Fibroblast of villous mesenchyme (primary cell): ENCODE results near the gene CAAP1. TPM values are rescaled to one million over a fixed set of nuclear protein-coding genes. Genes with fewer than 3 reads are reported as not detected.
A peak's percentile ranks its signal among the peaks of the same experiment; 100 is the strongest.

ENCODE experiments used
- DNase-seq: peaks from one replicate; pipeline ENCODE4 v3.0.0-alpha.2; 2010; ENCODE audit warnings: low read depth
- H3K4me3 ChIP-seq: 2 replicates; pipeline ENCODE4 v1.5.1; 2011; ENCODE audit warnings: low read depth, mild to moderate bottlenecking, low read length
- CTCF ChIP-seq: IDR thresholded peaks from 2 replicates; pipeline ENCODE4 v1.5.1; 2012; ENCODE audit warnings: low read depth, mild to moderate bottlenecking, low read length; ENCODE audit not compliant: insufficient read depth
- total RNA-seq: library from RNA; depleted of rRNA; stranded (reverse); fragments of >200 nt; gene quantifications from 2 replicates; pipeline ENCODE4 v1.2.3, GENCODE V29; 2012

Gene CAAP1, protein sequence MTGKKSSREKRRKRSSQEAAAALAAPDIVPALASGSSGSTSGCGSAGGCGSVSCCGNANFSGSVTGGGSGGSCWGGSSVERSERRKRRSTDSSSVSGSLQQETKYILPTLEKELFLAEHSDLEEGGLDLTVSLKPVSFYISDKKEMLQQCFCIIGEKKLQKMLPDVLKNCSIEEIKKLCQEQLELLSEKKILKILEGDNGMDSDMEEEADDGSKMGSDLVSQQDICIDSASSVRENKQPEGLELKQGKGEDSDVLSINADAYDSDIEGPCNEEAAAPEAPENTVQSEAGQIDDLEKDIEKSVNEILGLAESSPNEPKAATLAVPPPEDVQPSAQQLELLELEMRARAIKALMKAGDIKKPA
- total RNA-seq: 17.4 and 29.4 TPM in 2 replicates

GRCh38 chr9:26892251-26893029 lies at the start of gene CAAP1:
Gene CAAP1 (minus strand): TSS chr9:26892802. CDS start chr9:26892715, 87 bp downstream.
- DNase-seq: peak; percentile 93
- peak within 1 kb of the TSS; percentile 94 for H3K4me3 ChIP-seq
- TF ChIP-seq CTCF: peak; percentile 38

- DNase-seq: no peak
- no peak overlapping the region for H3K4me3 ChIP-seq
- TF ChIP-seq CTCF: no peak
These were observed 48.2 kb upstream of the CAAP1 start for GRCh38 chr9:26940779-26941178.

DNA sequence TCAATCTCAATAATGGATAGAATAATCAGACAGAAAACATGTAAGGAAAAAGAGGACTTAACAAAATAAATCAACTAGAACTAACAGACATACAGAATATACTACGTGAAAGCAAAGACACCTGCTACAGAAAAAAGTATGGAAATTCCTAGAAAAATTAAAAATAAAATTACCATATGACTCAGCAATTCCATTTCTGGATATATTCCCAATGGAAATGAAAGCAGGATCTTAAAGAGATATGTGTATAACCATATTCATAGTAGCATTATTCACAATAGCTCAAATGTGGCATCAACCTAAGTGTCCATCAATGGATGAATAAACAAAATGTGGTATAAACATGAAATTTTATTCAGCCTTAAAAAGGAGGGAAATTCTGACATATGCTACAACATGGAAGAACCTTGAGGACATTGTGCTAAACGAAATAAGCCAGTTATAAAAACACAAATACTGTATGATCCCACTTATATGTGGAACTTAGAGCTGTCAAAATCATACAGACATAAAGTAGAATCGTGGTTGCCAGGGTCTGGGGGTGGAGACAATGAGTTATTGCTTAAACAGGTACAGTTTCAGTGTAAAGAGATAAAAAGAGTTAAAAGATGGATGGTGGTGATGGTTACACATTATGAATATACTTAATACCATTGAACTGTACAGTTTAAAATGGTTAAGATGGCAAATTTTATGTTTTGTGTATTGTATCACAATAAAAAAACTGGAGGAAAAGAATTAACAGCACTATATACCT lies 47.5 kb upstream of the CAAP1 start:
- H3K4me3 ChIP-seq: no peak overlapping the region
- TF ChIP-seq CTCF: no peak
- no peak for DNase-seq

- H3K4me3 ChIP-seq: no peak overlapping the region
- DNase-seq: no peak
- no peak for TF ChIP-seq CTCF
These were observed 45.3 kb upstream of the CAAP1 start for GRCh38 chr9:26937816-26938371.

DNA sequence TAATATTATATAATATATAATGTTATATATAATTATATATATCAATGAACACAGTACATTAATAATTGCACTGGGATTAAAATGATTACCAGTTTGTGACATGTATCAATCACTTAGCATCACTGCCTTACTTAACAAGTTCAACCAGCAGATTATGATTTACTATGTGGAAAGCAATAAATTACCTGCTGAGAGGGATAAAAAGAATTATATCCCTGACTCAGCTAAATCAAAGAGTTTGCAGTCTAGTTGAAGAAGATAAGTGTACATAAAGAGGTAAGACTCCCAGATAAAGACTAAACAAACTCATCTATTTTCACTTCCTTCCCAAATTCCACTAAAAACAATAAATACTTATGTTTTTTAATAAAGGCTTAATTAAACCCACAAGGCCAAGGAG lies 43.2 kb upstream of the CAAP1 start:
- H3K4me3 ChIP-seq: no peak overlapping the region
- DNase-seq: no peak
- TF ChIP-seq CTCF: no peak

GRCh38 chr9:26928902-26929495 lies 36.4 kb upstream of the CAAP1 start:
- no peak for TF ChIP-seq CTCF
- no peak overlapping the region for H3K4me3 ChIP-seq
- DNase-seq: no peak
